HEK293 (cell line): ENCODE results near the gene DENND1A.

Experiments
- CTCF ChIA-PET: fragments of 350-600 bp; formaldehyde crosslinking; extraction: SDS; loops from one replicate; lab custom pipeline; 2021; ENCODE audit warnings: antibody characterized with exemption; lab: Yijun Ruan, JAX
- POLR2A ChIA-PET: fragments of 300-600 bp; formaldehyde crosslinking; extraction: SDS; loops from one replicate; lab custom pipeline; 2020; ENCODE audit warnings: antibody characterized with exemption, inconsistent platforms; lab: Yijun Ruan, JAX
- H3K27ac ChIP-seq: fragments of 200-500 bp; sonication (Bioruptor generic); 2 replicates; pipeline ENCODE4 v1.5.1; 2014; ENCODE audit warnings: low read depth, low read length, control low read depth, inconsistent platforms; ENCODE audit errors: extremely low read depth
- H3K36me3 ChIP-seq, 2 experiments: fragments of 200-500 bp in 1 of 2; sonication (Bioruptor generic) in 1 of 2; 1 replicate in 1 of 2; 2 replicates in 1 of 2; pipeline ENCODE4 v1.5.1; 2014 to 2017; ENCODE audit warnings: inconsistent platforms in 2 of 2, low read length in 2 of 2; ENCODE audit not compliant: control insufficient read depth in 2 of 2, insufficient read depth in 1 of 2
- H3K4me1 ChIP-seq: fragments of 200-500 bp; sonication (Bioruptor generic); 2 replicates; pipeline ENCODE4 v1.5.1; 2014; ENCODE audit warnings: mild to moderate bottlenecking, low read length, inconsistent platforms; ENCODE audit not compliant: control insufficient read depth, insufficient read depth
- H3K4me3 ChIP-seq: 2 replicates; pipeline ENCODE4 v1.5.1; 2011; ENCODE audit warnings: low read depth, mild to moderate bottlenecking, control low read depth, low read length, moderate library complexity
- H3K9me3 ChIP-seq: fragments of 200-500 bp; sonication (Bioruptor generic); 2 replicates; pipeline ENCODE4 v1.5.1; 2014; ENCODE audit warnings: low read depth, low read length, inconsistent platforms; ENCODE audit not compliant: control insufficient read depth, insufficient read depth
- EGR2 ChIP-seq: fragments of 450-650 bp; formaldehyde crosslinking; IDR thresholded peaks from 2 replicates; pipeline ENCODE4 v1.5.1; 2016; ENCODE audit warnings: low read depth, missing biosample characterization, missing genetic modification characterization
- GLIS1 ChIP-seq: fragments of 450-650 bp; formaldehyde crosslinking; IDR thresholded peaks from 2 replicates; pipeline ENCODE4 v1.5.1; 2016; ENCODE audit warnings: missing biosample characterization, missing genetic modification characterization
- MYNN ChIP-seq: fragments of 450-650 bp; formaldehyde crosslinking; IDR thresholded peaks from 2 replicates; pipeline ENCODE4 v1.5.1; 2016; ENCODE audit warnings: missing biosample characterization, missing genetic modification characterization, borderline replicate concordance
- OVOL3 ChIP-seq: fragments of 450-650 bp; formaldehyde crosslinking; IDR thresholded peaks from 2 replicates; pipeline ENCODE4 v1.5.1; 2016; ENCODE audit warnings: missing biosample characterization, missing genetic modification characterization
- REPIN1 ChIP-seq: fragments of 450-650 bp; formaldehyde crosslinking; IDR thresholded peaks from 2 replicates; pipeline ENCODE4 v1.5.1; 2017; ENCODE audit warnings: missing biosample characterization, missing genetic modification characterization, low read depth
- REST ChIP-seq: fragments of 450-650 bp; formaldehyde crosslinking; IDR thresholded peaks from 2 replicates; pipeline ENCODE4 v1.5.1; 2016; ENCODE audit warnings: missing biosample characterization, missing genetic modification characterization
- ZBTB17 ChIP-seq: fragments of 450-650 bp; formaldehyde crosslinking; IDR thresholded peaks from 2 replicates; pipeline ENCODE4 v1.5.1; 2016; ENCODE audit warnings: missing biosample characterization, missing genetic modification characterization
- ZBTB48 ChIP-seq: fragments of 450-650 bp; formaldehyde crosslinking; IDR thresholded peaks from 2 replicates; pipeline ENCODE4 v1.5.1; 2016; ENCODE audit warnings: missing biosample characterization, missing genetic modification characterization
- ZFP69B ChIP-seq: fragments of 450-650 bp; formaldehyde crosslinking; IDR thresholded peaks from 2 replicates; pipeline ENCODE4 v1.5.1; 2016; ENCODE audit warnings: missing biosample characterization, missing genetic modification characterization
- ZNF121 ChIP-seq: fragments of 450-650 bp; formaldehyde crosslinking; IDR thresholded peaks from 2 replicates; pipeline ENCODE4 v1.5.1; 2016; ENCODE audit warnings: missing biosample characterization, missing genetic modification characterization
- ZNF23 ChIP-seq: fragments of 450-650 bp; formaldehyde crosslinking; IDR thresholded peaks from 2 replicates; pipeline ENCODE4 v1.5.1; 2016; ENCODE audit warnings: missing biosample characterization, missing genetic modification characterization, borderline replicate concordance
- ZNF510 ChIP-seq: fragments of 450-650 bp; formaldehyde crosslinking; IDR thresholded peaks from 2 replicates; pipeline ENCODE4 v1.5.1; 2018; ENCODE audit warnings: mild to moderate bottlenecking, missing genetic modification characterization, missing biosample characterization; ENCODE audit not compliant: insufficient replicate concordance
- ZNF514 ChIP-seq: fragments of 450-650 bp; formaldehyde crosslinking; IDR thresholded peaks from 2 replicates; pipeline ENCODE4 v1.5.1; 2016; ENCODE audit warnings: missing biosample characterization, missing genetic modification characterization
- ZNF555 ChIP-seq: fragments of 450-650 bp; formaldehyde crosslinking; conservative IDR thresholded peaks from 2 replicates; pipeline ENCODE4 v1.5.1; 2017; ENCODE audit warnings: missing biosample characterization, mild to moderate bottlenecking, missing genetic modification characterization, inconsistent platforms
- ZNF585B ChIP-seq: fragments of 450-650 bp; formaldehyde crosslinking; IDR thresholded peaks from 2 replicates; pipeline ENCODE4 v1.5.1; 2016; ENCODE audit warnings: missing biosample characterization, missing genetic modification characterization
- ZNF623 ChIP-seq: fragments of 450-650 bp; formaldehyde crosslinking; IDR thresholded peaks from 2 replicates; pipeline ENCODE4 v1.5.1; 2016; ENCODE audit warnings: missing biosample characterization, missing genetic modification characterization
- ZNF639 ChIP-seq: fragments of 450-650 bp; formaldehyde crosslinking; IDR thresholded peaks from 2 replicates; pipeline ENCODE4 v1.5.1; 2016; ENCODE audit warnings: missing biosample characterization, missing genetic modification characterization
- ZNF654 ChIP-seq: fragments of 450-650 bp; formaldehyde crosslinking; IDR thresholded peaks from 2 replicates; pipeline ENCODE4 v1.5.1; 2016; ENCODE audit warnings: low read depth, missing biosample characterization, missing genetic modification characterization
- ZNF670 ChIP-seq: fragments of 450-650 bp; formaldehyde crosslinking; IDR thresholded peaks from 2 replicates; pipeline ENCODE4 v1.5.1; 2016; ENCODE audit warnings: missing biosample characterization, missing genetic modification characterization, low read depth
- ZNF76 ChIP-seq: fragments of 450-650 bp; formaldehyde crosslinking; IDR thresholded peaks from 2 replicates; pipeline ENCODE4; 2016; ENCODE audit warnings: low read depth, missing biosample characterization, missing genetic modification characterization, borderline replicate concordance
- ZSCAN23 ChIP-seq: fragments of 450-650 bp; formaldehyde crosslinking; IDR thresholded peaks from 2 replicates; pipeline ENCODE4 v1.5.1; 2016; ENCODE audit warnings: missing biosample characterization, missing genetic modification characterization
- TF ChIP-seq, protein P1 (sequence below): fragments of 450-650 bp; formaldehyde crosslinking; IDR thresholded peaks from 2 replicates; pipeline ENCODE4 v1.5.1; 2016; ENCODE audit warnings: missing biosample characterization, missing genetic modification characterization
- TF ChIP-seq, protein P2 (sequence below): fragments of 450-650 bp; formaldehyde crosslinking; IDR thresholded peaks from 2 replicates; pipeline ENCODE4 v1.5.1; 2016; ENCODE audit warnings: missing biosample characterization, missing genetic modification characterization, borderline replicate concordance

DENND1A gene

GRCh38 chr9:123773783-123774182 is 156.1 kb downstream of the DENND1A start:
- Histone ChIP-seq H3K9me3 (no peaks in the 10 kb centered on the region), H3K4me3 (no peak overlapping the region), H3K27ac (no peak overlapping the region), H3K36me3 (no peaks in the 10 kb centered on the region), H3K4me1 (peaks cover 24% of the 10 kb centered on the region; the same call in 1 of the 2 replicates)
- POLR2A ChIA-PET, result no interaction called here
- CTCF ChIA-PET, result interaction anchor here (0.6 kb wide), 1 partner anchor 33 kb away, joined by 5 read pairs; no protein-coding TSS in a partner anchor
- TF ChIP-seq ZNF670 (tag by site-specific recombination) (no peak), ZNF23 (tag by site-specific recombination) (no peak), ZBTB17 (tag by site-specific recombination) (no peak), ZNF510 (tag by site-specific recombination) (no peak), ZNF585B (tag by site-specific recombination) (no peak), REST (tag by site-specific recombination) (no peak), OVOL3 (tag by site-specific recombination) (no peak), REPIN1 (tag by site-specific recombination) (no peak), EGR2 (tag by site-specific recombination) (no peak), ZNF121 (tag by site-specific recombination) (no peak), ZNF623 (tag by site-specific recombination) (no peak), ZBTB48 (no peak), GLIS1 (tag by site-specific recombination) (no peak), ZNF654 (no peak), ZNF639 (tag by site-specific recombination) (no peak), MYNN (no peak)
- TF ChIP-seq, protein P1, sequence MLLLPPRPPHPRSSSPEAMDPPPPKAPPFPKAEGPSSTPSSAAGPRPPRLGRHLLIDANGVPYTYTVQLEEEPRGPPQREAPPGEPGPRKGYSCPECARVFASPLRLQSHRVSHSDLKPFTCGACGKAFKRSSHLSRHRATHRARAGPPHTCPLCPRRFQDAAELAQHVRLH (tag by site-specific recombination), result no peak
- TF ChIP-seq, protein P2, sequence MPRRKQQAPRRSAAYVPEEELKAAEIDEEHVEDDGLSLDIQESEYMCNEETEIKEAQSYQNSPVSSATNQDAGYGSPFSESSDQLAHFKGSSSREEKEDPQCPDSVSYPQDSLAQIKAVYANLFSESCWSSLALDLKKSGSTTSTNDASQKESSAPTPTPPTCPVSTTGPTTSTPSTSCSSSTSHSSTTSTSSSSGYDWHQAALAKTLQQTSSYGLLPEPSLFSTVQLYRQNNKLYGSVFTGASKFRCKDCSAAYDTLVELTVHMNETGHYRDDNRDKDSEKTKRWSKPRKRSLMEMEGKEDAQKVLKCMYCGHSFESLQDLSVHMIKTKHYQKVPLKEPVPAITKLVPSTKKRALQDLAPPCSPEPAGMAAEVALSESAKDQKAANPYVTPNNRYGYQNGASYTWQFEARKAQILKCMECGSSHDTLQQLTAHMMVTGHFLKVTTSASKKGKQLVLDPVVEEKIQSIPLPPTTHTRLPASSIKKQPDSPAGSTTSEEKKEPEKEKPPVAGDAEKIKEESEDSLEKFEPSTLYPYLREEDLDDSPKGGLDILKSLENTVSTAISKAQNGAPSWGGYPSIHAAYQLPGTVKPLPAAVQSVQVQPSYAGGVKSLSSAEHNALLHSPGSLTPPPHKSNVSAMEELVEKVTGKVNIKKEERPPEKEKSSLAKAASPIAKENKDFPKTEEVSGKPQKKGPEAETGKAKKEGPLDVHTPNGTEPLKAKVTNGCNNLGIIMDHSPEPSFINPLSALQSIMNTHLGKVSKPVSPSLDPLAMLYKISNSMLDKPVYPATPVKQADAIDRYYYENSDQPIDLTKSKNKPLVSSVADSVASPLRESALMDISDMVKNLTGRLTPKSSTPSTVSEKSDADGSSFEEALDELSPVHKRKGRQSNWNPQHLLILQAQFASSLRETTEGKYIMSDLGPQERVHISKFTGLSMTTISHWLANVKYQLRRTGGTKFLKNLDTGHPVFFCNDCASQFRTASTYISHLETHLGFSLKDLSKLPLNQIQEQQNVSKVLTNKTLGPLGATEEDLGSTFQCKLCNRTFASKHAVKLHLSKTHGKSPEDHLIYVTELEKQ, result no peak

- Histone ChIP-seq H3K4me3 (no peak overlapping the region), H3K9me3 (no peaks in the 10 kb centered on the region), H3K27ac (no peak overlapping the region), H3K4me1 (peaks cover 19% of the 10 kb centered on the region; the same call in 1 of the 2 replicates), H3K36me3 (no peaks in the 10 kb centered on the region)
- POLR2A ChIA-PET, result no interaction called here
- TF ChIP-seq ZSCAN23 (no peak), ZNF76 (no peak), ZFP69B (tag by site-specific recombination) (no peak), ZNF555 (no peak), ZNF514 (tag by site-specific recombination) (no peak)
- CTCF ChIA-PET, result interaction anchor here (0.6 to 1.0 kb wide), 3 partner anchors 9 to 764 kb away, joined by 3 to 5 read pairs (median 4); no protein-coding TSS in a partner anchor
These were observed 157.0 kb downstream of the DENND1A start for GRCh38 chr9:123772967-123773366.
